Measurements from ENCODE around the gene TBL1X.

- no peak for TF ChIP-seq POLR2A (IDR thresholded peaks at IDR 0.05; ENCODE audit: low read depth, low read length)
- TF ChIP-seq MYC (IDR thresholded peaks at IDR 0.05; ENCODE audit: low read depth, low read length): no peak
- no peak for TF ChIP-seq POLR2AphosphoS5 (IDR thresholded peaks at IDR 0.05; ENCODE audit: insufficient read depth, low read depth, low read length)
Measured at GRCh38 chrX:9447906-9448305, 17.0 kb upstream of the TBL1X start.

Measured in endothelial cell of umbilical vein (primary cell).